ENCODE data around the gene PRRT1B. TPM values are rescaled to one million over a fixed set of nuclear protein-coding genes. Genes with fewer than 3 reads are reported as not detected.

The PRRT1B gene
- total RNA-seq, 2 donors from 2014 or later, result 2.0 to 4.5 TPM

DNA sequence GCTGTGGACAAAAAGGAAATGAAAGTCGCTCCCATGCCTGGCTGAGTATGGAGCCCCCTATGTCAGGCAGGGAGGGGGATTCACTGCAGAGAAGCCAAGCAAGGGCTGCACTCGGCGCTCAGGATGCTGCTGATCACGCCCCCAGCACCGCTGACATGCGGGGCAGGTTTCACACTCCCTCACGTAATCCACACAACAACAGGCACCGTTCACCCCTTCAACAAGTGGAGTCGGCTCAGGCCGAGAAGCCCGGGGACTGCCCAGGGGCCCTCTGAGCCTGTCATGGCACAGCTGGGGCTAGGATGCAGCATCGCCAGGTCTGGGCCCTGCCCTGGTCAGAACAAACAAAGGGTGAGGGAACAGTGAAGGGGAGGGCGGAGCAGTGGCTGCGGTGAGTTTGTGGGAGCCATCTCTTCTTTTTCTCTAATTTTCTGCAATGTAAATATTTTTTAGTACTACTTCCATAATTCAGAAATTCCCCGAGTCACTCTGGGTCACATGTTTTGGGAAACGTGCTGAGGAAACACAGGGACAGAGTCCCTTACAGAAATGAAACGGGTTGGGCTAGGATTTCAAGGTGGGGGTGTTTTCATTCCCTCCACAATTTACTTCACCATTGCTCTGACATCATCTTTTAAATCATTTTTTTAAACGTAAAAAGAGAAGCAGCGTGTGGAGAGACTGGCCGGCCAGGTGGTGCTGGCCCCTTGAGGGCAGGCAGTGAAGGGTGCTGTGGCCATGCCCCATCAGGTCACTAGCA, 49.8 kb downstream of the PRRT1B start:
- TF ChIP-seq, protein P1, sequence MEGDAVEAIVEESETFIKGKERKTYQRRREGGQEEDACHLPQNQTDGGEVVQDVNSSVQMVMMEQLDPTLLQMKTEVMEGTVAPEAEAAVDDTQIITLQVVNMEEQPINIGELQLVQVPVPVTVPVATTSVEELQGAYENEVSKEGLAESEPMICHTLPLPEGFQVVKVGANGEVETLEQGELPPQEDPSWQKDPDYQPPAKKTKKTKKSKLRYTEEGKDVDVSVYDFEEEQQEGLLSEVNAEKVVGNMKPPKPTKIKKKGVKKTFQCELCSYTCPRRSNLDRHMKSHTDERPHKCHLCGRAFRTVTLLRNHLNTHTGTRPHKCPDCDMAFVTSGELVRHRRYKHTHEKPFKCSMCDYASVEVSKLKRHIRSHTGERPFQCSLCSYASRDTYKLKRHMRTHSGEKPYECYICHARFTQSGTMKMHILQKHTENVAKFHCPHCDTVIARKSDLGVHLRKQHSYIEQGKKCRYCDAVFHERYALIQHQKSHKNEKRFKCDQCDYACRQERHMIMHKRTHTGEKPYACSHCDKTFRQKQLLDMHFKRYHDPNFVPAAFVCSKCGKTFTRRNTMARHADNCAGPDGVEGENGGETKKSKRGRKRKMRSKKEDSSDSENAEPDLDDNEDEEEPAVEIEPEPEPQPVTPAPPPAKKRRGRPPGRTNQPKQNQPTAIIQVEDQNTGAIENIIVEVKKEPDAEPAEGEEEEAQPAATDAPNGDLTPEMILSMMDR (IDR thresholded peaks at IDR 0.05), result no peak
- intact Hi-C loops (cut with DNase I), result no loop called here
- Histone ChIP-seq H3K27me3 (no peaks in the 10 kb centered on the region), H3K36me3 (peaks cover 11% of the 10 kb centered on the region), H3K4me1 (no peaks in the 10 kb centered on the region), H3K4me3 (no peak overlapping the region), H3K9ac (ENCODE audit: low read depth in 2 of 2, low read length in 2 of 2) (no peak overlapping the region), H3K27ac (no peak overlapping the region), H3K9me3 (no peaks in the 10 kb centered on the region)
- no peak for DNase-seq

DNA sequence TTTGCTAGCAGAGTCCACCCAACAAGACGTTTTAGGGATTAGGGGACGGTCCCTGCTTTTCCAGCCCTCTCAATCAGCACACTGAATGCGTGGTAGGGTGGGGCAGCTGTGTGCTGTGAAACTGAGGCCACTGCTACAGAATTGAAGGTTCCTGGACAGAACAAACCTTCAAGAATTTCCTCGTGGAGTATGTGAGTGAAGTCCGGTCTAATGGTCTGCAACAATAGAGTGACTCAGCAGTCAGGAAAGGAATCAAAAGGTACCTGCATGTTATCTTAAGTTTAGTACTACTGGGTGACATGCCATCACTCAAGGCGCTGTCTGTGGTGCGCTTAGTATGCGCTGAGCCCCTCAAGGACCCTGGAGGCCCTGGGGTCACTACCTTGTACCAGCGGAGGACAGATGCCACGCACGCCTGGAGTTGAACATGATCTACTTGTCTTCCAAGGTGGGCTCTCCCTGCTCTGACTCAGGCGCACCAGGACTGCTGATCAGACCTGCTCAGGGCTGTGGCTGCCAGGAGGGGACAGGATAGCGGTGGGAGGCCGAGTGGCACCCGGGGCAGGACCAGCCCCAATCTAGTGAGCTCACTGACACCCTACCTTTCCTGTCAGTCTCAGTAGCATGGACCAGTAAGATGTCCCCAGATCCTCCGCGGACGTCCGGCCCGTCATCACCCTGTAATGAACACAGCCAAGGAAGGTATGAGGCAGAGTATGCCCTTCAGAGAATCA, 50.5 kb downstream of the PRRT1B start:
- Histone ChIP-seq H3K27me3 (no peaks in the 10 kb centered on the region), H3K9me3 (no peaks in the 10 kb centered on the region), H3K27ac (no peak overlapping the region), H3K4me1 (no peaks in the 10 kb centered on the region), H3K36me3 (peaks cover 11% of the 10 kb centered on the region), H3K9ac (ENCODE audit: low read depth in 2 of 2, low read length in 2 of 2) (no peak overlapping the region), H3K4me3 (no peak overlapping the region)
- TF ChIP-seq, protein P1 (IDR thresholded peaks at IDR 0.05), result no peak
- intact Hi-C loops (cut with DNase I), result no loop called here
- DNase-seq, result no peak

DNA sequence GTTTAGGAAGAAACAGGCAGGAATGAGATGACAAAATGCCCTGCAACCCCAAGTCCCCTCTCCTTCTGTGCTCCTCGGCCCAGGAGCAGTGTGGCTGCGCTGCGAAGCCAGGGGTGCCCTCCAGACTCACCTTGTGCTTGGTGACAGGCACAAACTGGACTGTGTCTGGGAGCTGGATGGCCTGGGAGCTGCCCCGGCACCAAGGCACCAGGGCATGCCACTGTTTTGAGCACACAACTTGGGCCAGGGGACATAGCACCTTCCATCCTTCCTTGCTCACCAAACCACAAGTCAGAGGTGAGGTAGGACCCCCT, 51.1 kb downstream of the PRRT1B start:
- DNase-seq, result no peak
- H3K4me3 ChIP-seq, result no peak overlapping the region
- no peaks in the 10 kb centered on the region for H3K4me1 ChIP-seq
- TF ChIP-seq, protein P1 (IDR thresholded peaks at IDR 0.05), result no peak
- no peaks in the 10 kb centered on the region for H3K9me3 ChIP-seq
- no peak overlapping the region for H3K27ac ChIP-seq
- peaks cover 11% of the 10 kb centered on the region for H3K36me3 ChIP-seq
- H3K9ac ChIP-seq (ENCODE audit: low read depth in 2 of 2, low read length in 2 of 2), result no peak overlapping the region
- intact Hi-C loops (cut with DNase I), result no loop called here
- no peaks in the 10 kb centered on the region for H3K27me3 ChIP-seq

DNA sequence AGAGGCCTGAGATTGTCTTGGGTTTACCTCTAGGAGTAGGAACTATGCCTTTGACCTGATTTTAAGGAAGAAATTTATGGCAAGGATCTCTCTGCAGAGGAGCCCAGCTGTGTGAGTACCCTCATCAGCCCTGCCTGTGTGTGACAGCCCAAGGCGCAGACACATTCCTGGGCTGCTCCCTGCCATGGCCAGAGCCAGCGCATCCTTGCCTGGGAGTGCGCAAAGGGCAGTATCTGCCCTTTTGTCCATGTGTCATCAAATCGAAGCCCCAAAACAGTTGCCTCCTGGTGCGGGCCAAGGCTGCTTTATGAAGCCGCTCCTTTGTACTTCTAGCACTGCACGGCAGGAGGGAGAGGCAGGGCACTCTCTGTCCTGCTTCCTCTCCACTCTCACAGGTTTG, 51.9 kb downstream of the PRRT1B start:
- Histone ChIP-seq H3K4me3 (no peak overlapping the region), H3K4me1 (no peaks in the 10 kb centered on the region), H3K9ac (ENCODE audit: low read depth in 2 of 2, low read length in 2 of 2) (no peak overlapping the region), H3K27me3 (no peaks in the 10 kb centered on the region), H3K27ac (no peak overlapping the region), H3K9me3 (no peaks in the 10 kb centered on the region), H3K36me3 (peaks cover 11% of the 10 kb centered on the region)
- TF ChIP-seq, protein P1 (IDR thresholded peaks at IDR 0.05), result no peak
- intact Hi-C loops (cut with DNase I), result no loop called here
- DNase-seq, result no peak

DNA sequence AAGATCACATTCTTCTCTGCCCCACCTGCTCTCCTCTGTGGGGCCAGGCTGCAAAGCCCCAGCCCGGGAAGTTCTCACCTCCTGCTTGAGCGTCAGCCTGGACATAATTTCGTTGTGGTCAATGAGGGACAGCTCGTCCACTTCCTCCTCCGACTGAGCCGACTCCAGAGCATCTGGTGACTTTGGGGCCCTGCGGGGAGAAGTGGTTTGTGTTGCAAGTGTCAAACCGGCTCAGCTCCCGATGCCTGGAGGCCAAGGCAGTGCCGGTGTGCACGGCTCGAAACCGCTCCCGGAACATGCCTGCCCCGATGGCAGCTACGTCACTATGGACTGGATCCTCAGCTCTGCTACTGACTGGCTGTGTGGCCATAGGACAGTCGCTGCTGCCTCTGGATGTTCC, 52.8 kb downstream of the PRRT1B start:
- no peaks in the 10 kb centered on the region for H3K9me3 ChIP-seq
- peaks cover 11% of the 10 kb centered on the region for H3K36me3 ChIP-seq
- intact Hi-C loops (cut with DNase I), result no loop called here
- no peak overlapping the region for H3K27ac ChIP-seq
- no peak overlapping the region for H3K4me3 ChIP-seq
- no peaks in the 10 kb centered on the region for H3K27me3 ChIP-seq
- H3K4me1 ChIP-seq, result no peaks in the 10 kb centered on the region
- no peak overlapping the region for H3K9ac ChIP-seq (ENCODE audit: low read depth in 2 of 2, low read length in 2 of 2)
- no peak for DNase-seq
- TF ChIP-seq, protein P1 (IDR thresholded peaks at IDR 0.05), result no peak
